ENCODE results near the gene NUP85.

NUP85 gene

DNA sequence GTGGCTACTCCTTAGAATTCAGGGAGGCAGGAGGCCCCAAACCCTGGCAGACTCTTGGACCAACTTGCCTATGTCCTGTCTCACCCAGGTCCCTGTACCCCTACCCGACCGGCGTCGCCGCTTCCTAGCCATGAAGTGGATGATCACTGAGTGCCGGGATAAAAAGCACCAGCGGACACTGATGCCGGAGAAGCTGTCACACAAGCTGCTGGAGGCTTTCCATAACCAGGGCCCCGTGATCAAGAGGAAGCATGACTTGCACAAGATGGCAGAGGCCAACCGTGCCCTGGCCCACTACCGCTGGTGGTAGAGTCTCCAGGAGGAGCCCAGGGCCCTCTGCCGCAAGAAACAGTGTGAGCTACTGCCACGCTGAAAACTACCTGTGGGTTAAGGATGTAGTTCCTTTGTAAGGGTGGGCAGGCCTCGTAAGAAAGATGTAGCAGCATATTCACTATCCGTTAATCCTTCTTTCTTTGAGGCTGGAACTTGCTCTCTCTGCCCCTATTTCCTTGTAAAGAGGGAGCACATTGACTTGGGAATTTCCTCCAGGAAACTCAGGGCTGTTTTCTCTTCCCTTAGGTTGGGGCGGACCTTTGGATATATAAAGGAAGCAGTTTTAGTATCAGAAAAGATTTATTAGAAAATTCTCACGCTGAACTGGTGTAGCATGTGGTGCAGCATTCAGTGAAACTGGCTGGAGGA, 60.3 kb downstream of the NUP85 start:
- H3K27me3 ChIP-seq (replicated peaks; ENCODE audit: control insufficient read depth, insufficient read depth, low read length, poor library complexity, severe bottlenecking), result no peaks in the 10 kb centered on the region
- H3K4me3 ChIP-seq (ENCODE audit: insufficient read depth, low read depth, low read length, poor library complexity, severe bottlenecking), result no peak overlapping the region
- H3K9me3 ChIP-seq (ENCODE audit: control insufficient read depth, low read length), result no peaks in the 10 kb centered on the region
- H3K36me3 ChIP-seq (ENCODE audit: control insufficient read depth, insufficient read depth, low read length), result peaks cover 27% of the 10 kb centered on the region
- no peak for DNase-seq
- H3K27ac ChIP-seq (ENCODE audit: insufficient read depth, low read length, poor library complexity, severe bottlenecking), result no peak overlapping the region
- peaks cover 9% of the 10 kb centered on the region for H3K4me1 ChIP-seq (ENCODE audit: control insufficient read depth, insufficient read depth, low read length, poor library complexity, severe bottlenecking)

DNA sequence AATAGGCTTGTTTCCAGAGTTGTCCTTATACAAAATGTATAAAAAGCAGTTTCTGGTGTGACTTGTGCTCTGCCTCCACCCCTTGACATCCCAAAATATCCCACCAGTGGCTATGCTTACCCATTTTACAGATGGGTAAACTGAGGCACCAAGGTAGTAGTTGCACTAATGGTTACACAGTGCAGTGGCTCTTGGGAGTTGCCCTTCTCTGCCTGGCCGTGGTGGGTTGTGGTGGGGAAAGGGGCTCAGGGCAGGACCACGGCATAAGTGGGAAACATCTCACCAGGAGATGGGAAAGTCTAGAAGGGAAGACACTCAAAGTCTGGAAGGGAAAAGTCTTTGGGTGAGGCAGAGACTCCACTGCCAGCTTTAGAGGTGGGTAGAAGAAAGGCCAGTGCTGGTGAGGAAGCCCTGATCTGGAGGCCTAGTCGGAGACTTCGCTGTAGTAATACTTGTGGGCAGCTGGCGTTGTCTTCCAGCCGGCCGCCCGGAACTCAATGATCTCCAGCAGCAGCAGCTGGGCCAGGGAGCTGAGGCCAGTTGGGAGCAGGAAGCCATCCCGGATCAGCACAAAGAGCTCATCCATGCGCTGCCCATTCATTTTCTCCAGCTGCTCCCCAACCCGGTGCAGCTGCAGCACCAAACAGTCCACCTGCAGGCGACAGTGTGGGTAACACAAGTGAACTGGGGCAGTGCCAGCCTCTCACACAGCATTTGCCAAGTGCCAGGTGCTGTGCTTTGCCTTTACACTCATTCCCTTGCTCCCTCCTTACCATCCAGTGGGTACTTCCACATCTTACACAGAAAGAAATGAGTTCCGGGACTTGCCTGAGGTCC, 61.1 kb downstream of the NUP85 start:
- Histone ChIP-seq H3K36me3 (ENCODE audit: control insufficient read depth, insufficient read depth, low read length) (peaks cover 27% of the 10 kb centered on the region), H3K27ac (ENCODE audit: insufficient read depth, low read length, poor library complexity, severe bottlenecking) (no peak overlapping the region), H3K27me3 (replicated peaks; ENCODE audit: control insufficient read depth, insufficient read depth, low read length, poor library complexity, severe bottlenecking) (no peaks in the 10 kb centered on the region), H3K4me3 (ENCODE audit: insufficient read depth, low read depth, low read length, poor library complexity, severe bottlenecking) (no peak overlapping the region), H3K4me1 (ENCODE audit: control insufficient read depth, insufficient read depth, low read length, poor library complexity, severe bottlenecking) (peaks cover 9% of the 10 kb centered on the region), H3K9me3 (ENCODE audit: control insufficient read depth, low read length) (no peaks in the 10 kb centered on the region)
- no peak for DNase-seq

DNA sequence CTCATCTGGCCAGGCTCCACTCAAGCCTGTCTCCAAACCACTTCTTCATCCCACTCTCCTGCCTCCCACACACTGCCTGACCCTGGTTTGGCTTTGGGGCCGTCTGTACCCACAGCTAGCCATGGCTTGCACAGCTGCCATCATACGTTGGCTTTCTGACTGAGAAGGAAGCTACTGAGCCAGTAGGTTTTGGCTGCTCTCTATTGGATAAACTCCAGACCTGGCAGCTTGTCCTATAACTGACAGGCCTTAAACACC, 61.6 kb downstream of the NUP85 start:
- no peak for DNase-seq
- Histone ChIP-seq H3K4me3 (ENCODE audit: insufficient read depth, low read depth, low read length, poor library complexity, severe bottlenecking) (no peak overlapping the region), H3K36me3 (ENCODE audit: control insufficient read depth, insufficient read depth, low read length) (peaks cover 27% of the 10 kb centered on the region), H3K27me3 (replicated peaks; ENCODE audit: control insufficient read depth, insufficient read depth, low read length, poor library complexity, severe bottlenecking) (no peaks in the 10 kb centered on the region), H3K27ac (ENCODE audit: insufficient read depth, low read length, poor library complexity, severe bottlenecking) (no peak overlapping the region), H3K9me3 (ENCODE audit: control insufficient read depth, low read length) (no peaks in the 10 kb centered on the region), H3K4me1 (ENCODE audit: control insufficient read depth, insufficient read depth, low read length, poor library complexity, severe bottlenecking) (peaks cover 14% of the 10 kb centered on the region)

DNA sequence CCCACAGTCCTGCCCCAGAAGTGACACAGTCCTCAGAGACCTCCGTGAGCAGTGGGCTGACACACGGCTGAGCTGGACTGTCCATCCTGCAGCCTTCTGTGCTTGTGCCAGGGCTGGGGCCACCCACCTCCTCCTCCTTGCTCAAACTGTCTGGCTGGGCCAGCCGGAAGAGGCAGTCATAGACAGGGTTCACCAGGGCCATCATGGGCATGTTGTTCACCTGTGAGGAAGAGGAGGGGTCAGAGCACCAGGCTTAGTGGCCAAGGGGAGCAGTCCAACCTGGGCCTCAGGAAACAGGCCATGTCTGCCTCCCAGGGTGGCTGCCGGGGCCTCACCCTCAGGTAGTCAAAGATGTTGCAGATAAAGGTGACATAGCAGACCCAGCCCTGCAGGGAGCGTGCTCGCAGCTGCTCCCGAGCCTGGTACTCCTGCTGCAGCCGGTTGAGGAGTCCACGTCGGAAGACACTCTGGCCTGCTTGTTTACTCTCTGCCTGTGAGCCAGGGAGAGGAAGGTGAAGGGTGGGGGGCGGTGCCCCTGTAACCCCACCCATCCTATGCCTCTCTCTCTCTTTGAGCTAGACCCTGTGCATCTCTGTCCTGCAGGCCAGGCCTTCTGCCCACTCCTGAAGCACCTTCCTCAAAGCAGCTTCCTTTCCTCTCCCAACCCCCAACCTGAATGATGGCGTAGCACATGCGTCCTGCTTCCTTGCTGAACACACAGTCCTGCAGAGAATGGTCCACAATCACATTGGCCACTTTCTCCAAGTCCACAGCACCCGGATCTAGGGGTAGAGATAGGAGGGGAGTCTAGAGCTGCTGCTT, 62.1 kb downstream of the NUP85 start:
- H3K27ac ChIP-seq (ENCODE audit: insufficient read depth, low read length, poor library complexity, severe bottlenecking), result no peak overlapping the region
- no peaks in the 10 kb centered on the region for H3K9me3 ChIP-seq (ENCODE audit: control insufficient read depth, low read length)
- no peaks in the 10 kb centered on the region for H3K27me3 ChIP-seq (replicated peaks; ENCODE audit: control insufficient read depth, insufficient read depth, low read length, poor library complexity, severe bottlenecking)
- peaks cover 27% of the 10 kb centered on the region for H3K36me3 ChIP-seq (ENCODE audit: control insufficient read depth, insufficient read depth, low read length)
- DNase-seq, result no peak
- no peak overlapping the region for H3K4me3 ChIP-seq (ENCODE audit: insufficient read depth, low read depth, low read length, poor library complexity, severe bottlenecking)
- H3K4me1 ChIP-seq (ENCODE audit: control insufficient read depth, insufficient read depth, low read length, poor library complexity, severe bottlenecking), result peaks cover 19% of the 10 kb centered on the region

DNA sequence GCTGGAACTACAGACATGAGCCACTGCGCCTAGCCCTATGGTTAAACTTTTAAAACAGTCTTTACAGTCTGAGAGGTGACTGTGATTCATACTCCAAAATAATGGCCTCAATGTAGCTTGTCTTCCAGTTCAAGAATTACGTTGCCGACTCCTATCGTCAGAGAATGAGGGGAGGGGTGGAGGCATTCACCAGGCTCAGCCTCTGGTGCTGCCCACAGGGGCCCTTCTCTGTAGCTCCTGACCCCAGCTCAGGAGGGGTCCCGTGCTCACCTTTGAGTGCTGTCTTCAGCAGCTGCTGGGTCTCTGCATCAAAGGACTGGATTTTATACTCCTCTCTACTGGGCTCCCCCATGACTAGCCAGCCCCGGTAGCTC, 64.4 kb downstream of the NUP85 start:
- peak overlapping the region; percentile 84 for H3K4me3 ChIP-seq (ENCODE audit: insufficient read depth, low read depth, low read length, poor library complexity, severe bottlenecking)
- H3K9me3 ChIP-seq (ENCODE audit: control insufficient read depth, low read length), result no peaks in the 10 kb centered on the region
- peak overlapping the region; percentile 86 for H3K27ac ChIP-seq (ENCODE audit: insufficient read depth, low read length, poor library complexity, severe bottlenecking)
- H3K4me1 ChIP-seq (ENCODE audit: control insufficient read depth, insufficient read depth, low read length, poor library complexity, severe bottlenecking), result peaks cover 20% of the 10 kb centered on the region
- no peaks in the 10 kb centered on the region for H3K27me3 ChIP-seq (replicated peaks; ENCODE audit: control insufficient read depth, insufficient read depth, low read length, poor library complexity, severe bottlenecking)
- no peak for DNase-seq
- H3K36me3 ChIP-seq (ENCODE audit: control insufficient read depth, insufficient read depth, low read length), result peaks cover 20% of the 10 kb centered on the region

DNA sequence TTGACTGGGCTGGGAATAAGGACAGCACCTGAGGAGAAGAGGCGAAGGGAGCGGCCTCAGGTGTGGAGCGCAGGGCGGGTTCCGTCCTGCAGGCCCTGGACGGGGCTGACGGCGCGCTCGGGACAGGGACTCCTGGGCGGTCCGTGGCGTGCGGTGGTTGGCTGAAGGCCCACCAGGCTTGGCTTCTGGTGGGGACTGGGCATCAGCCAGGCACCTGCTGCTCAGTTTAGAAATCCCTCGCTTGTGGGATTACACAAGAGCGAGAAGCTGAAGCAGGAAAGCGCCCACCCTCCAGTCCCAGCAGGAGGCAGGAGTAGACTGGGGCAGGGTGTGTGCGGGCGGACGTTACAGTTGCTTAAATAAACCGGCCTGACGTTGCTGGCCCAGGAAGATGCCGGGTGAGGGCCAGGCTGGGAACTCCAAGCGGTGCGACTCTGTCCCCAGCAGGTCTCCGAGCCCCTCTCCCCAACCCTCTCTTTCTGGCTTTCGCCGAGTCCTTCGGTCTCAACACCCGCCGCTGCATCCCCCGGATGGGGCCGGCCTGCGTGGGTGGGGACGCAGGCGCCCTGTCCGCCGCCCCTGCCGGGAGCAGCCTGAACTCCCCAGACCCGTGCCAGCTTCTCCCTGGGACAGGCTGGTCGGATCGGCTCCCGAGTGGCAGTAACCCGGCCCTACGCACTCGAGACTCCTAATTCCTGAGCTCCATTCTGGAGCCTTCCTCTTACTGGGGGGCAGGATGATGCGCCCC, 64.9 kb downstream of the NUP85 start:
- peak in 1 of 3 donors; percentile 31 for DNase-seq
- Histone ChIP-seq H3K27me3 (replicated peaks; ENCODE audit: control insufficient read depth, insufficient read depth, low read length, poor library complexity, severe bottlenecking) (no peaks in the 10 kb centered on the region), H3K4me1 (ENCODE audit: control insufficient read depth, insufficient read depth, low read length, poor library complexity, severe bottlenecking) (peaks cover 20% of the 10 kb centered on the region), H3K9me3 (ENCODE audit: control insufficient read depth, low read length) (no peaks in the 10 kb centered on the region), H3K27ac (ENCODE audit: insufficient read depth, low read length, poor library complexity, severe bottlenecking) (peak overlapping the region; percentile 86), H3K4me3 (ENCODE audit: insufficient read depth, low read depth, low read length, poor library complexity, severe bottlenecking) (peak overlapping the region; percentile 84), H3K36me3 (ENCODE audit: control insufficient read depth, insufficient read depth, low read length) (peaks cover 18% of the 10 kb centered on the region)

DNA sequence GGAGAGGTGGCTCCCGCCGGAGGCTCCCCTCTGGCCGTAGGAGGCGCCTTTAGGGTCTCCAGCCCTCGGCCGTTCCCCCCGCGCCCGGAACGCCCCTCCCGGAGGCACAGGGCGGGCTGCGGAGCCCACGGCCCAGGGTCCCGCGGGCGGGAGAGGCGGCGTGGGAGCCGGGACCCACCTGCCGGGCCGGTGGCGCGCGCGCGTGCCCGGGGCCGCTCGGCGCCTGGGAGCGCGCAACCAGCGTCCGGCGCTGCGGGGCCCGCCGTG, 65.4 kb downstream of the NUP85 start, which contains the start of gene MIF4GD:
Gene MIF4GD, minus strand, starts transcription at position 266 of the 267 bp plus-strand sequence. CDS start 1,036 bp downstream, outside the sequence.
- no peak for DNase-seq
- peaks cover 20% of the 10 kb centered on the region for H3K4me1 ChIP-seq (ENCODE audit: control insufficient read depth, insufficient read depth, low read length, poor library complexity, severe bottlenecking)
- peak within 1 kb of the TSS; percentile 84 for H3K4me3 ChIP-seq (ENCODE audit: insufficient read depth, low read depth, low read length, poor library complexity, severe bottlenecking)

DNA sequence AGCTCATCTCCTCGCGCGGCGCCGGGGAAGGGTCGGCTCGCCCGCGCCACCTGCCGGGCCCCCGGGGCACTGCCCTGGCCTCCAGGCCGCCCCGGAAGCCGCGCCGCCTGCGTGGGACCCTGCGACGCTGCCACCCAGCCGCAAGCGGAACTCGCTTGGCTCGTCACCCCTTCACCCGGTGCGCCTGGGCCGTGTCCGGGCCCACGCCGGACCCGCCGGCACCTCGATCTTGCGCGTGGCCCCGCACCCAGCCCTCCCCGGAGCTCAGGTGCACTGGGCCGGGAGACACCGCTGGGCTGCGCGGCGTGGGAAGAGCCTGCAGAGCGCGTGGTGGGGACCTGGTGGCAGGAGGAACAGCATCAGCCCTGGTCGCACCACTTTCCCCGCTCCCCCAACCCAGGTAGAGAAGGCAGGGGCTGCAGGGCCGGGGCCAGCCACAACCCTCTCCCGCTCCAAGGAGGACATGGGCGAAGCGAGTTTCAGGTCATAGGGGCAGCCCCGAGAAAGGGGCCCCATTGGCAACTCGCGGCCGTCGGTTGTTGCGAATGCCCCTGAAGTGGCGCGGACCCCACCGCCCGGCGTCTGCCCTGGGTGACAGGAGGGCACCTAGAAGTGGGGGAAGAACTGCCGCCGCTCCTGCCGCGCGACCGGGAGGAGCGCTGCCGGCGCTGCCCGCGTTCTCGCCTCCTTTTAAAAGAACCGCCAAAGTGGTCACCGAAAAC, 65.9 kb downstream of the NUP85 start:
- DNase-seq, result peak; percentile 74 to 79 (median 76)
- peaks cover 8% of the 10 kb centered on the region for H3K36me3 ChIP-seq (ENCODE audit: control insufficient read depth, insufficient read depth, low read length)
- no peaks in the 10 kb centered on the region for H3K9me3 ChIP-seq (ENCODE audit: control insufficient read depth, low read length)
- peaks cover 20% of the 10 kb centered on the region for H3K4me1 ChIP-seq (ENCODE audit: control insufficient read depth, insufficient read depth, low read length, poor library complexity, severe bottlenecking)
- peak overlapping the region; percentile 66 for H3K4me3 ChIP-seq (ENCODE audit: insufficient read depth, low read depth, low read length, poor library complexity, severe bottlenecking)
- peak overlapping the region; percentile 84 for H3K27ac ChIP-seq (ENCODE audit: insufficient read depth, low read length, poor library complexity, severe bottlenecking)
- H3K27me3 ChIP-seq (replicated peaks; ENCODE audit: control insufficient read depth, insufficient read depth, low read length, poor library complexity, severe bottlenecking), result no peaks in the 10 kb centered on the region

More for the DNA sequence above, 65.4 kb downstream of the NUP85 start, which contains the start of gene MIF4GD:
- peak within 1 kb of the TSS; percentile 86 for H3K27ac ChIP-seq (ENCODE audit: insufficient read depth, low read length, poor library complexity, severe bottlenecking)
- no peaks in the 10 kb centered on the region for H3K27me3 ChIP-seq (replicated peaks; ENCODE audit: control insufficient read depth, insufficient read depth, low read length, poor library complexity, severe bottlenecking)
- peaks cover 12% of the 10 kb centered on the region for H3K36me3 ChIP-seq (ENCODE audit: control insufficient read depth, insufficient read depth, low read length)
- H3K9me3 ChIP-seq (ENCODE audit: control insufficient read depth, low read length), result no peaks in the 10 kb centered on the region
